A673 (cell line): ENCODE measurements around the gene CERS6.

Experiments used
- CTCF ChIP-seq: fragments of 300-800, 200-600 bp; sonication (generic); conservative IDR thresholded peaks from 2 replicates; pipeline ENCODE4 v1.5.1; 2017; ENCODE audit warnings: low read depth, mild to moderate bottlenecking, antibody characterized with exemption, low read length, moderate library complexity, mixed read lengths
- EZH2 ChIP-seq: fragments of 200-600 bp; sonication (generic); IDR thresholded peaks from 2 replicates; pipeline ENCODE4 v1.6.1; 2017; ENCODE audit warnings: borderline replicate concordance, low read depth, mild to moderate bottlenecking, mixed read lengths, antibody characterized with exemption, low read length; ENCODE audit not compliant: poor library complexity, severe bottlenecking

DNA sequence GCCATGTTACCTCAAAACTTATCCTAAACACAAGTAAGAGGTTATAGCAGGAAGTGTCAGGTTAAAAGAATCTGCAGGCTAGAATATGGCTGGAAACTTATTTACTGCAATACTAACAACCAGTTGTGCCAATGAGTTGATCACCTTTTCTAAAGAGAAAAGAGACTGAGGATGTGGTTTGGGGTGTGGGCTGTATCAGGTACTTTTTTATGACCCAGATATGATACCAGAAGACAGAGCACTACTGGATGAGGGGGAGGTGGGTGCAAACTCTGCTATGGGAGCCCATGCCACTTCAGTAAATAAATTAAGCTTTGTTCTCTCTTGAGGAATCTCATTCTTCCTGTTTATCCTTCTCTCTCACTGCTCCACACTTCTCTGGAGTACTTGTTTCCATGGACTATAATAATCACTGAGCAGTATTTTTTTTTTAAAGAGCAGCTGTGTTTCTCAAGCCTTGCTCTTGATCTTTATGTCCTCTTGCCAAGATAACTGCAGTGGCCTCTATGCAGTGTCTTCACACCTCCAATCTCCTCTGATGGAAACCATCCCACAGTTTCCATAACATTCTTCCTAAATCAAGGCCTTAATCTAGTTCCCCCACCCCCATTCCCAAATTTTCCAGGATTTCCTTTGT lies 295.1 kb downstream of the CERS6 start:
- TF ChIP-seq EZH2: no peak
- TF ChIP-seq CTCF: no peak
